ENCODE data around the gene SLC30A10. TPM values are rescaled to one million over a fixed set of nuclear protein-coding genes. Genes with fewer than 3 reads are reported as not detected.

Gene SLC30A10
- total and polyA plus RNA-seq, 2 of the 13 experiments (the other 11 are each of a cell fraction or from before 2014, with no cell fraction given) = 20.9 to 30.2 TPM

GRCh38 chr1:219954736-219955421 is 26.5 kb upstream of the SLC30A10 start (continued):
- TF ChIP-seq HNF4G (IDR thresholded peaks at IDR 0.05; ENCODE audit: borderline replicate concordance, low read depth, low read length) (peak; percentile 63; the same call in 1 of the 2 replicates), HNF4G (CRISPR knock-in tag; IDR thresholded peaks at IDR 0.05; ENCODE audit: borderline replicate concordance, low read depth) (0 out of 2 replicates have a peak, but pooled peaks have one; percentile 27), MYC (CRISPR knock-in tag; IDR thresholded peaks at IDR 0.05; ENCODE audit: borderline replicate concordance) (no peak), SRSF9 (IDR thresholded peaks at IDR 0.05; ENCODE audit: borderline replicate concordance, insufficient read depth, low read depth, low read length, poor library complexity, severe bottlenecking) (no peak), DNMT3B (CRISPR knock-in tag; conservative IDR thresholded peaks at IDR 0.05) (no peak), ZEB1 (IDR thresholded peaks at IDR 0.05; ENCODE audit: insufficient replicate concordance, low read depth) (no peak), PRDM10 (CRISPR knock-in tag; IDR thresholded peaks at IDR 0.05; ENCODE audit: low read depth) (no peak), ZFP1 (CRISPR knock-in tag; IDR thresholded peaks at IDR 0.05) (0 out of 2 replicates have a peak, but pooled peaks have one; percentile 31), GPN1 (CRISPR knock-in tag; IDR thresholded peaks at IDR 0.05; ENCODE audit: borderline replicate concordance) (no peak), KAT2B (IDR thresholded peaks at IDR 0.05; ENCODE audit: borderline replicate concordance, low read depth, low read length) (no peak), FUBP1 (CRISPR knock-in tag; IDR thresholded peaks at IDR 0.05; ENCODE audit: borderline replicate concordance) (no peak), ASH2L (IDR thresholded peaks at IDR 0.05; ENCODE audit: insufficient read length, low read depth, low read length) (peak; percentile 72), ZNF335 (CRISPR knock-in tag; IDR thresholded peaks at IDR 0.05) (no peak), ZNF777 (CRISPR knock-in tag; IDR thresholded peaks at IDR 0.05) (no peak), IKZF4 (CRISPR knock-in tag; IDR thresholded peaks at IDR 0.05; ENCODE audit: borderline replicate concordance, low read depth, not compliant biosample characterization) (no peak), ZNF136 (CRISPR knock-in tag; IDR thresholded peaks at IDR 0.05; ENCODE audit: low read depth) (no peak), KLF6 (CRISPR knock-in tag; IDR thresholded peaks at IDR 0.05) (no peak), MAFG (CRISPR knock-in tag; IDR thresholded peaks at IDR 0.05) (no peak)
- TF ChIP-seq, protein P1, sequence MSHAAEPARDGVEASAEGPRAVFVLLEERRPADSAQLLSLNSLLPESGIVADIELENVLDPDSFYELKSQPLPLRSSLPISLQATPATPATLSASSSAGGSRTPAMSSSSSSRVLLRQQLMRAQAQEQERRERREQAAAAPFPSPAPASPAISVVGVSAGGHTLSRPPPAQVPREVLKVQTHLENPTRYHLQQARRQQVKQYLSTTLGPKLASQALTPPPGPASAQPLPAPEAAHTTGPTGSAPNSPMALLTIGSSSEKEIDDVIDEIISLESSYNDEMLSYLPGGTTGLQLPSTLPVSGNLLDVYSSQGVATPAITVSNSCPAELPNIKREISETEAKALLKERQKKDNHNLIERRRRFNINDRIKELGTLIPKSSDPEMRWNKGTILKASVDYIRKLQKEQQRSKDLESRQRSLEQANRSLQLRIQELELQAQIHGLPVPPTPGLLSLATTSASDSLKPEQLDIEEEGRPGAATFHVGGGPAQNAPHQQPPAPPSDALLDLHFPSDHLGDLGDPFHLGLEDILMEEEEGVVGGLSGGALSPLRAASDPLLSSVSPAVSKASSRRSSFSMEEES (CRISPR knock-in tag; IDR thresholded peaks at IDR 0.05) = peak; percentile 58; the same call in 1 of the 2 replicates
- TF ChIP-seq, protein P2, sequence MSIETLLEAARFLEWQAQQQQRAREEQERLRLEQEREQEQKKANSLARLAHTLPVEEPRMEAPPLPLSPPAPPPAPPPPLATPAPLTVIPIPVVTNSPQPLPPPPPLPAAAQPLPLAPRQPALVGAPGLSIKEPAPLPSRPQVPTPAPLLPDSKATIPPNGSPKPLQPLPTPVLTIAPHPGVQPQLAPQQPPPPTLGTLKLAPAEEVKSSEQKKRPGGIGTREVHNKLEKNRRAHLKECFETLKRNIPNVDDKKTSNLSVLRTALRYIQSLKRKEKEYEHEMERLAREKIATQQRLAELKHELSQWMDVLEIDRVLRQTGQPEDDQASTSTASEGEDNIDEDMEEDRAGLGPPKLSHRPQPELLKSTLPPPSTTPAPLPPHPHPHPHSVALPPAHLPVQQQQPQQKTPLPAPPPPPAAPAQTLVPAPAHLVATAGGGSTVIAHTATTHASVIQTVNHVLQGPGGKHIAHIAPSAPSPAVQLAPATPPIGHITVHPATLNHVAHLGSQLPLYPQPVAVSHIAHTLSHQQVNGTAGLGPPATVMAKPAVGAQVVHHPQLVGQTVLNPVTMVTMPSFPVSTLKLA (IDR thresholded peaks at IDR 0.05) = no peak
